SK-N-SH treated with all-trans-retinoic acid at 6 μM for 48 hours (cell line): ENCODE measurements around the gene NXN.
"Not testable (repeated sequence)": the region's sequence is repeated elsewhere in the genome, so short reads cannot be mapped to it uniquely, and the experiment has no call there.

Experiments used
- ATAC-seq: fragments of 200-7000 bp; cut with Tn5 transposase; 3 replicates; pipeline ENCODE4 v1.9.1; 2020; ENCODE audit warnings: mild to moderate bottlenecking, moderate library complexity
- ARNTL ChIP-seq: fragments of 450-650 bp; formaldehyde crosslinking; IDR thresholded peaks from 2 replicates; pipeline ENCODE4 v1.5.0; 2020; ENCODE audit warnings: low read depth, mild to moderate bottlenecking, moderate library complexity, borderline replicate concordance
- BACH2 ChIP-seq: fragments of 250-450 bp; sonication (Bioruptor Pico); IDR thresholded peaks from 2 replicates; pipeline ENCODE4 v1.9.0; 2021; ENCODE audit warnings: mild to moderate bottlenecking, borderline replicate concordance
- CREB5 ChIP-seq: fragments of 250-450 bp; sonication (Bioruptor Pico); IDR thresholded peaks from 2 replicates; pipeline ENCODE4 v1.5.1; 2020; ENCODE audit warnings: low read depth, mild to moderate bottlenecking, moderate library complexity
- CSDC2 ChIP-seq: fragments of 250-450 bp; sonication (Bioruptor Pico); IDR thresholded peaks from 2 replicates; pipeline ENCODE4 v1.5.0; 2020; ENCODE audit warnings: mild to moderate bottlenecking, moderate library complexity
- CSRNP3 ChIP-seq: fragments of 250-450 bp; sonication (Bioruptor Pico); IDR thresholded peaks from 2 replicates; pipeline ENCODE4 v1.5.1; 2021; ENCODE audit warnings: mild to moderate bottlenecking, moderate library complexity
- ESRRG ChIP-seq: fragments of 250-450 bp; sonication (Bioruptor Pico); IDR thresholded peaks from 2 replicates; pipeline ENCODE4 v1.6.1; 2021; ENCODE audit warnings: mild to moderate bottlenecking
- GLIS3 ChIP-seq: fragments of 250-450 bp; sonication (Bioruptor Pico); IDR thresholded peaks from 2 replicates; pipeline ENCODE4 v1.5.0; 2020; ENCODE audit warnings: mild to moderate bottlenecking, moderate library complexity
- ISL1 ChIP-seq: fragments of 250-450 bp; sonication (Bioruptor Pico); IDR thresholded peaks from 2 replicates; pipeline ENCODE4 v2.1.2; 2022; ENCODE audit warnings: mild to moderate bottlenecking, moderate library complexity
- OSR1 ChIP-seq: fragments of 250-450 bp; sonication (Bioruptor Pico); IDR thresholded peaks from 2 replicates; pipeline ENCODE4 v1.8.0; 2022; ENCODE audit warnings: moderate library complexity, mild to moderate bottlenecking, inconsistent platforms
- PATZ1 ChIP-seq: fragments of 250-450 bp; sonication (Bioruptor Pico); IDR thresholded peaks from 2 replicates; pipeline ENCODE4 v1.8.0; 2020; ENCODE audit warnings: mild to moderate bottlenecking, moderate library complexity, borderline replicate concordance
- POU6F1 ChIP-seq: fragments of 250-450 bp; sonication (Bioruptor Pico); IDR thresholded peaks from 2 replicates; pipeline ENCODE4 v1.8.0; 2021; ENCODE audit warnings: low read depth, mild to moderate bottlenecking, moderate library complexity, borderline replicate concordance
- PPARA ChIP-seq: fragments of 250-450 bp; sonication (Bioruptor Pico); IDR thresholded peaks from 2 replicates; pipeline ENCODE4 v1.5.0; 2020; ENCODE audit warnings: mild to moderate bottlenecking, borderline replicate concordance
- RARB ChIP-seq: fragments of 250-450 bp; sonication (Bioruptor Pico); IDR thresholded peaks from 2 replicates; pipeline ENCODE4 v1.8.0; 2021; ENCODE audit warnings: mild to moderate bottlenecking, moderate library complexity
- TCF4 ChIP-seq: fragments of 250-450 bp; sonication (Bioruptor Pico); IDR thresholded peaks from 2 replicates; pipeline ENCODE4 v1.8.0; 2021; ENCODE audit warnings: mild to moderate bottlenecking, moderate library complexity, borderline replicate concordance
- TOX ChIP-seq: fragments of 250-450 bp; sonication (Bioruptor Pico); IDR thresholded peaks from 2 replicates; pipeline ENCODE4 v1.8.0; 2021; ENCODE audit warnings: mild to moderate bottlenecking, moderate library complexity, borderline replicate concordance
- TSHZ2 ChIP-seq: fragments of 250-450 bp; sonication (Bioruptor Pico); IDR thresholded peaks from 2 replicates; pipeline ENCODE4 v1.5.0; 2020; ENCODE audit warnings: mild to moderate bottlenecking, moderate library complexity
- ZC3H10 ChIP-seq: fragments of 250-450 bp; sonication (Bioruptor Pico); IDR thresholded peaks from 2 replicates; pipeline ENCODE4 v1.5.1; 2021; ENCODE audit warnings: mild to moderate bottlenecking, moderate library complexity
- ZFP3 ChIP-seq: fragments of 250-450 bp; sonication (Bioruptor Pico); IDR thresholded peaks from 2 replicates; pipeline ENCODE4 v1.5.0; 2020; ENCODE audit warnings: mild to moderate bottlenecking, moderate library complexity
- ZFP30 ChIP-seq: fragments of 450-650 bp; formaldehyde crosslinking; IDR thresholded peaks from 2 replicates; pipeline ENCODE4 v1.5.0; 2022; ENCODE audit warnings: mild to moderate bottlenecking, moderate library complexity
- ZNF70 ChIP-seq: fragments of 450-650 bp; formaldehyde crosslinking; IDR thresholded peaks from 2 replicates; pipeline ENCODE4 v1.5.0; 2020; ENCODE audit warnings: mild to moderate bottlenecking, moderate library complexity
- ZNF8 ChIP-seq: fragments of 450-650 bp; formaldehyde crosslinking; IDR thresholded peaks from 2 replicates; pipeline ENCODE4 v1.5.0; 2020; ENCODE audit warnings: mild to moderate bottlenecking, moderate library complexity

The NXN gene

GRCh38 chr17:924711-925475, 54.7 kb downstream of the NXN start:
- TF ChIP-seq GLIS3 (no peak), TCF4 (CRISPR knock-in tag) (no peak), RARB (CRISPR knock-in tag) (no peak), ESRRG (CRISPR knock-in tag) (no peak), ARNTL (CRISPR knock-in tag) (no peak), PATZ1 (CRISPR knock-in tag) (no peak), POU6F1 (CRISPR knock-in tag) (no peak), BACH2 (CRISPR knock-in tag) (no peak), CSRNP3 (CRISPR knock-in tag) (no peak), ZC3H10 (CRISPR knock-in tag) (no peak), TOX (CRISPR knock-in tag) (no peak), ISL1 (CRISPR knock-in tag) (no peak), CREB5 (CRISPR knock-in tag) (no peak), ZFP3 (CRISPR knock-in tag) (no peak), OSR1 (CRISPR knock-in tag) (no peak), PPARA (CRISPR knock-in tag) (no peak), TSHZ2 (CRISPR knock-in tag) (no peak), ZNF8 (no peak)
- ATAC-seq: no peak

- ATAC-seq: not testable (repeated sequence)
Observed at GRCh38 chr17:924306-924705, 55.3 kb downstream of the NXN start.

- TF ChIP-seq ZNF70 (no peak), ISL1 (CRISPR knock-in tag) (no peak), TSHZ2 (CRISPR knock-in tag) (no peak), ZFP3 (CRISPR knock-in tag) (no peak), GLIS3 (no peak), PATZ1 (CRISPR knock-in tag) (no peak), CSDC2 (CRISPR knock-in tag) (no peak), BACH2 (CRISPR knock-in tag) (no peak), ARNTL (CRISPR knock-in tag) (no peak), POU6F1 (CRISPR knock-in tag) (no peak), ZFP30 (CRISPR knock-in tag) (no peak), TOX (CRISPR knock-in tag) (no peak)
- no peak for ATAC-seq
Observed at GRCh38 chr17:923633-924032, 55.9 kb downstream of the NXN start.
